Measurements from ENCODE around the gene SERPINA4.

Gene SERPINA4

GRCh38 chr14:94561656-94562010 lies 391 bp downstream of the SERPINA4 start:
- H3K36me3 ChIP-seq (ENCODE audit: control insufficient read depth in 2 of 2, insufficient read depth in 1 of 2, low read length in 2 of 2), result no peaks in the 10 kb centered on the region
- ChIA-PET CTCF (interaction anchor here (0.6 to 2.6 kb wide), 2 partner anchors 13 to 15 kb away, joined by 5 to 13 read pairs; no protein-coding TSS in a partner anchor), POLR2A (no interaction called here)
- no peaks in the 10 kb centered on the region for H3K9me3 ChIP-seq (ENCODE audit: control insufficient read depth, insufficient read depth, low read depth, low read length)
- H3K4me3 ChIP-seq (ENCODE audit: low read depth, low read length), result no peak overlapping the region
- TF ChIP-seq ZNF549 (tag by site-specific recombination; IDR thresholded peaks at IDR 0.05) (no peak), ZNF777 (tag by site-specific recombination; IDR thresholded peaks at IDR 0.05; ENCODE audit: borderline replicate concordance) (no peak)
- no peaks in the 10 kb centered on the region for H3K4me1 ChIP-seq (ENCODE audit: control insufficient read depth, insufficient read depth, low read length)
- no peak overlapping the region for H3K27ac ChIP-seq (ENCODE audit: extremely low read depth, low read depth, low read length)

GRCh38 chr14:94562022-94562421 lies 780 bp downstream of the SERPINA4 start:
- H3K4me3 ChIP-seq (ENCODE audit: low read depth, low read length), result no peak overlapping the region
- H3K36me3 ChIP-seq (ENCODE audit: control insufficient read depth in 2 of 2, insufficient read depth in 1 of 2, low read length in 2 of 2), result no peaks in the 10 kb centered on the region
- no peak for TF ChIP-seq ZFP41 (tag by site-specific recombination; IDR thresholded peaks at IDR 0.05; ENCODE audit: borderline replicate concordance)
- TF ChIP-seq ZNF292 (tag by site-specific recombination; IDR thresholded peaks at IDR 0.05; ENCODE audit: borderline replicate concordance, low read depth), result no peak
- no peak for TF ChIP-seq ZNF692 (tag by site-specific recombination; IDR thresholded peaks at IDR 0.05)
- H3K4me1 ChIP-seq (ENCODE audit: control insufficient read depth, insufficient read depth, low read length), result no peaks in the 10 kb centered on the region
- POLR2A ChIA-PET, result no interaction called here
- H3K9me3 ChIP-seq (ENCODE audit: control insufficient read depth, insufficient read depth, low read depth, low read length), result no peaks in the 10 kb centered on the region
- CTCF ChIA-PET, result interaction anchor here (0.6 to 2.6 kb wide), 2 partner anchors 13 to 15 kb away, joined by 5 to 13 read pairs; no protein-coding TSS in a partner anchor
- no peak overlapping the region for H3K27ac ChIP-seq (ENCODE audit: extremely low read depth, low read depth, low read length)

- ChIA-PET POLR2A (no interaction called here), CTCF (no interaction called here)
- TF ChIP-seq ZNF174 (tag by site-specific recombination; IDR thresholded peaks at IDR 0.05) (no peak), BCL11B (tag by site-specific recombination; IDR thresholded peaks at IDR 0.05; ENCODE audit: low read depth) (no peak), ZFP41 (tag by site-specific recombination; IDR thresholded peaks at IDR 0.05; ENCODE audit: borderline replicate concordance) (no peak), ZNF121 (tag by site-specific recombination; IDR thresholded peaks at IDR 0.05) (no peak), ZNF488 (tag by site-specific recombination; IDR thresholded peaks at IDR 0.05) (no peak), REPIN1 (tag by site-specific recombination; IDR thresholded peaks at IDR 0.05; ENCODE audit: low read depth) (no peak), ZNF518A (tag by site-specific recombination; conservative IDR thresholded peaks at IDR 0.05; ENCODE audit: low read depth) (no peak), ZNF221 (tag by site-specific recombination; IDR thresholded peaks at IDR 0.05; ENCODE audit: borderline replicate concordance) (no peak), ZNF792 (tag by site-specific recombination; IDR thresholded peaks at IDR 0.05) (no peak), ZNF248 (tag by site-specific recombination; IDR thresholded peaks at IDR 0.05) (no peak), BCL6B (tag by site-specific recombination; IDR thresholded peaks at IDR 0.05) (no peak), HOXD13 (CRISPR knock-in tag; IDR thresholded peaks at IDR 0.05; ENCODE audit: borderline replicate concordance) (no peak), ZNF449 (tag by site-specific recombination; IDR thresholded peaks at IDR 0.05) (no peak), ZNF292 (tag by site-specific recombination; IDR thresholded peaks at IDR 0.05; ENCODE audit: borderline replicate concordance, low read depth) (no peak), GLI4 (tag by site-specific recombination; IDR thresholded peaks at IDR 0.05) (no peak), SP3 (tag by site-specific recombination; IDR thresholded peaks at IDR 0.05) (no peak)
Measured at GRCh38 chr14:94562941-94563883, 2.0 kb downstream of the SERPINA4 start.

More at GRCh38 chr14:94562941-94563883, 2.0 kb downstream of the SERPINA4 start:
- Histone ChIP-seq H3K4me1 (ENCODE audit: control insufficient read depth, insufficient read depth, low read length) (no peaks in the 10 kb centered on the region), H3K4me3 (ENCODE audit: low read depth, low read length) (no peak overlapping the region), H3K9me3 (ENCODE audit: control insufficient read depth, insufficient read depth, low read depth, low read length) (no peaks in the 10 kb centered on the region), H3K27ac (ENCODE audit: extremely low read depth, low read depth, low read length) (no peak overlapping the region), H3K36me3 (ENCODE audit: control insufficient read depth in 2 of 2, insufficient read depth in 1 of 2, low read length in 2 of 2) (no peaks in the 10 kb centered on the region)

All from HEK293 (cell line).